ENCODE data around the gene OXT.

OXT gene

GRCh38 chr20:3071610-3072529 is at the start of gene OXT:
Gene OXT, plus strand, starts transcription at chr20:3071620. Its CDS starts 36 bp downstream, at chr20:3071656.
- H3K4me1 ChIP-seq (ENCODE audit: control insufficient read depth, insufficient read depth, low read length): no peaks in the 10 kb centered on the region
- no peak within 1 kb of the TSS for H3K27ac ChIP-seq (ENCODE audit: extremely low read depth, low read depth, low read length)
- H3K9me3 ChIP-seq (ENCODE audit: control insufficient read depth, insufficient read depth, low read depth, low read length): no peaks in the 10 kb centered on the region
- no peaks in the 10 kb centered on the region for H3K36me3 ChIP-seq (ENCODE audit: control insufficient read depth in 2 of 2, insufficient read depth in 1 of 2, low read length in 2 of 2)
- H3K4me3 ChIP-seq (ENCODE audit: low read depth, low read length): no peak within 1 kb of the TSS
- TF ChIP-seq PRDM4 (tag by site-specific recombination; IDR thresholded peaks at IDR 0.05): no peak
- TF ChIP-seq GLIS2 (tag by site-specific recombination; IDR thresholded peaks at IDR 0.05): no peak
- no peak for TF ChIP-seq ZNF426 (tag by site-specific recombination; IDR thresholded peaks at IDR 0.05)
- no peak for TF ChIP-seq ZNF777 (tag by site-specific recombination; IDR thresholded peaks at IDR 0.05; ENCODE audit: borderline replicate concordance)
- TF ChIP-seq ZXDB (tag by site-specific recombination; IDR thresholded peaks at IDR 0.05): no peak
- no peak for TF ChIP-seq FEZF1 (tag by site-specific recombination; IDR thresholded peaks at IDR 0.05)
- no peak for TF ChIP-seq ZNF664 (tag by site-specific recombination; IDR thresholded peaks at IDR 0.05)
- no peak for TF ChIP-seq ZNF266 (tag by site-specific recombination; IDR thresholded peaks at IDR 0.05; ENCODE audit: low read depth)
- TF ChIP-seq ZNF530 (tag by site-specific recombination; IDR thresholded peaks at IDR 0.05; ENCODE audit: low read depth): no peak
- TF ChIP-seq ZNF792 (tag by site-specific recombination; IDR thresholded peaks at IDR 0.05): no peak
- no peak for TF ChIP-seq SALL2 (tag by site-specific recombination; IDR thresholded peaks at IDR 0.05; ENCODE audit: borderline replicate concordance)
- no peak for TF ChIP-seq ZSCAN30 (tag by site-specific recombination; IDR thresholded peaks at IDR 0.05)
- TF ChIP-seq TSHZ1 (tag by site-specific recombination; IDR thresholded peaks at IDR 0.05; ENCODE audit: borderline replicate concordance): no peak
- TF ChIP-seq, protein P1, sequence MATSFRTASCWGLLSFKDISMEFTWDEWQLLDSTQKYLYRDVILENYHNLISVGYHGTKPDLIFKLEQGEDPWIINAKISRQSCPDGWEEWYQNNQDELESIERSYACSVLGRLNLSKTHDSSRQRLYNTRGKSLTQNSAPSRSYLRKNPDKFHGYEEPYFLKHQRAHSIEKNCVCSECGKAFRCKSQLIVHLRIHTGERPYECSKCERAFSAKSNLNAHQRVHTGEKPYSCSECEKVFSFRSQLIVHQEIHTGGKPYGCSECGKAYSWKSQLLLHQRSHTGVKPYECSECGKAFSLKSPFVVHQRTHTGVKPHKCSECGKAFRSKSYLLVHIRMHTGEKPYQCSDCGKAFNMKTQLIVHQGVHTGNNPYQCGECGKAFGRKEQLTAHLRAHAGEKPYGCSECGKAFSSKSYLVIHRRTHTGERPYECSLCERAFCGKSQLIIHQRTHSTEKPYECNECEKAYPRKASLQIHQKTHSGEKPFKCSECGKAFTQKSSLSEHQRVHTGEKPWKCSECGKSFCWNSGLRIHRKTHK (tag by site-specific recombination; IDR thresholded peaks at IDR 0.05): no peak
- TF ChIP-seq ZNF324 (tag by site-specific recombination; IDR thresholded peaks at IDR 0.05): no peak
- no peak for TF ChIP-seq ZNF416 (tag by site-specific recombination; IDR thresholded peaks at IDR 0.05)
- ChIA-PET POLR2A (no interaction called here), CTCF (no interaction called here)

DNA sequence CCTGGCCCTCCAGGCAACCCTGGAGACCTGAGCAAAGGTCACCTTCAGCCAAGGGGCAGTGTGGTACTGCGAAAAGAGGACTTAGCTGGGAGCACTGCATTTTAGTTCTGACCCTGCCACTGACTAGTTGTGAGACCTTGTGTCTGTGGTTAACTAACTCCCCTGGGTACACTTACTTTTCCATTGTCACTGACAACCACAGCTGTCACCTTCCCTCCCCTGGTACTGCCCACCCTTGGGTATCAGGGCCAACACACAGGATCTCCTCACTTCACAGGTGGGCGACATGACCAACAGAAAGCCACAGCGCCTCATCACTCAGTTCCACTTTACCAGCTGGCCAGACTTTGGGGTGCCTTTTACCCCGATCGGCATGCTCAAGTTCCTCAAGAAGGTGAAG is 49.6 kb upstream of the OXT start:
- ChIA-PET POLR2A (no interaction called here), CTCF (no interaction called here)
- TF ChIP-seq ZNF248 (tag by site-specific recombination; IDR thresholded peaks at IDR 0.05) (no peak), ZFP69B (tag by site-specific recombination; IDR thresholded peaks at IDR 0.05) (no peak), ZNF560 (tag by site-specific recombination; IDR thresholded peaks at IDR 0.05; ENCODE audit: borderline replicate concordance) (no peak)
- TF ChIP-seq, protein P2, sequence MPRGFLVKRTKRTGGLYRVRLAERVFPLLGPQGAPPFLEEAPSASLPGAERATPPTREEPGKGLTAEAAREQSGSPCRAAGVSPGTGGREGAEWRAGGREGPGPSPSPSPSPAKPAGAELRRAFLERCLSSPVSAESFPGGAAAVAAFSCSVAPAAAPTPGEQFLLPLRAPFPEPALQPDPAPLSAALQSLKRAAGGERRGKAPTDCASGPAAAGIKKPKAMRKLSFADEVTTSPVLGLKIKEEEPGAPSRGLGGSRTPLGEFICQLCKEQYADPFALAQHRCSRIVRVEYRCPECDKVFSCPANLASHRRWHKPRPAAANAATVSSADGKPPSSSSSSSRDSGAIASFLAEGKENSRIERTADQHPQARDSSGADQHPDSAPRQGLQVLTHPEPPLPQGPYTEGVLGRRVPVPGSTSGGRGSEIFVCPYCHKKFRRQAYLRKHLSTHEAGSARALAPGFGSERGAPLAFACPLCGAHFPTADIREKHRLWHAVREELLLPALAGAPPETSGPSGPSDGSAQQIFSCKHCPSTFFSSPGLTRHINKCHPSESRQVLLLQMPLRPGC (tag by site-specific recombination; IDR thresholded peaks at IDR 0.05): no peak
- TF ChIP-seq, protein P3, sequence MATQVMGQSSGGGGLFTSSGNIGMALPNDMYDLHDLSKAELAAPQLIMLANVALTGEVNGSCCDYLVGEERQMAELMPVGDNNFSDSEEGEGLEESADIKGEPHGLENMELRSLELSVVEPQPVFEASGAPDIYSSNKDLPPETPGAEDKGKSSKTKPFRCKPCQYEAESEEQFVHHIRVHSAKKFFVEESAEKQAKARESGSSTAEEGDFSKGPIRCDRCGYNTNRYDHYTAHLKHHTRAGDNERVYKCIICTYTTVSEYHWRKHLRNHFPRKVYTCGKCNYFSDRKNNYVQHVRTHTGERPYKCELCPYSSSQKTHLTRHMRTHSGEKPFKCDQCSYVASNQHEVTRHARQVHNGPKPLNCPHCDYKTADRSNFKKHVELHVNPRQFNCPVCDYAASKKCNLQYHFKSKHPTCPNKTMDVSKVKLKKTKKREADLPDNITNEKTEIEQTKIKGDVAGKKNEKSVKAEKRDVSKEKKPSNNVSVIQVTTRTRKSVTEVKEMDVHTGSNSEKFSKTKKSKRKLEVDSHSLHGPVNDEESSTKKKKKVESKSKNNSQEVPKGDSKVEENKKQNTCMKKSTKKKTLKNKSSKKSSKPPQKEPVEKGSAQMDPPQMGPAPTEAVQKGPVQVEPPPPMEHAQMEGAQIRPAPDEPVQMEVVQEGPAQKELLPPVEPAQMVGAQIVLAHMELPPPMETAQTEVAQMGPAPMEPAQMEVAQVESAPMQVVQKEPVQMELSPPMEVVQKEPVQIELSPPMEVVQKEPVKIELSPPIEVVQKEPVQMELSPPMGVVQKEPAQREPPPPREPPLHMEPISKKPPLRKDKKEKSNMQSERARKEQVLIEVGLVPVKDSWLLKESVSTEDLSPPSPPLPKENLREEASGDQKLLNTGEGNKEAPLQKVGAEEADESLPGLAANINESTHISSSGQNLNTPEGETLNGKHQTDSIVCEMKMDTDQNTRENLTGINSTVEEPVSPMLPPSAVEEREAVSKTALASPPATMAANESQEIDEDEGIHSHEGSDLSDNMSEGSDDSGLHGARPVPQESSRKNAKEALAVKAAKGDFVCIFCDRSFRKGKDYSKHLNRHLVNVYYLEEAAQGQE (tag by site-specific recombination; IDR thresholded peaks at IDR 0.05): no peak

More for the DNA sequence above, 49.6 kb upstream of the OXT start:
- Histone ChIP-seq H3K4me1 (ENCODE audit: control insufficient read depth, insufficient read depth, low read length) (no peaks in the 10 kb centered on the region), H3K36me3 (ENCODE audit: control insufficient read depth in 2 of 2, insufficient read depth in 1 of 2, low read length in 2 of 2) (peaks cover 26 to 68% of the 10 kb centered on the region in 2 experiments), H3K4me3 (ENCODE audit: low read depth, low read length) (no peak overlapping the region), H3K9me3 (ENCODE audit: control insufficient read depth, insufficient read depth, low read depth, low read length) (no peaks in the 10 kb centered on the region), H3K27ac (ENCODE audit: extremely low read depth, low read depth, low read length) (no peak overlapping the region)
